NCI-H345 treated with DMSO at 0.1 percent for 48 hours (cell line): ENCODE data around the gene WNT9B.

Source experiments
- DNase-seq: peaks from one replicate; lab custom pipeline; 2025; ENCODE audit not compliant: unreplicated experiment; lab: John Stamatoyannopoulos, UW

WNT9B gene

DNA sequence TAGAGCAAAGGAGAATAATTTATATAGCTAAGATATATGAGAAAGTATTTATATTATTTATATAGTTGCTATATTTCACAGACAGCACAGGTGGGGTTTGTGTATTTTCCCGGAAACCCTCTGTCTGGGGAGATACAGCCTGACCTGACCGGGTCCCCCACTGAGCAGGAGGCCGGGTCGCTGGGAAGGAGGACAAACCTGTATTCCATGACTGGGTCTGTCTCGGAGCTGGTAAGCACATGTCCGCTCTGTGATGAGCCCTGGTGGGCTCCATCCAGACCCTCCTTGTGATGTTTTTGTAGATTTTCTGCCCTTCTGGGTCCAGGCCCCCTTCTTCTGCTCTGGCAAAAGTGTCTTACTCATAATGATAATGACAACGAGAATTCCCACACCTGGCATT is 27.7 kb downstream of the WNT9B start:
- no peak for DNase-seq

DNA sequence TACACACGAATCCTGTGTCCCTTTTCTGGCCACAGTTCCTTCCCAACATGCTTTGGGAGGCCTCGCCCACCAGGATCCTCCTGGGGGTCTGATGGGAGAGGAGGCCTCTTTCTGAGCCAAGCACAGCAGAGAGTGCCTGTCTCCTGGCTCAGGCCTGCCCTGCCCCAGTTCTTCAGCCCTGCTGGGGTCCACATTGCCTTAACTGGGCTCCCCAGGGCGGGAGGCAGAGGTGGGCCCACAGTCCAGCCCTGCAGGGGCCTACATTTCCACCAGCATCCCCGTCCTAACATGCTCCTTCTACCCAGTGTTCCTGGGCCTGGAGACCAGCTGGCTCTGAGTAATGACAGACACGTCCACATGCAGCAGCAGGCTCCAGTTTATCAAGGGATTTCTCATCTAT is 29.6 kb downstream of the WNT9B start:
- no peak for DNase-seq

DNA sequence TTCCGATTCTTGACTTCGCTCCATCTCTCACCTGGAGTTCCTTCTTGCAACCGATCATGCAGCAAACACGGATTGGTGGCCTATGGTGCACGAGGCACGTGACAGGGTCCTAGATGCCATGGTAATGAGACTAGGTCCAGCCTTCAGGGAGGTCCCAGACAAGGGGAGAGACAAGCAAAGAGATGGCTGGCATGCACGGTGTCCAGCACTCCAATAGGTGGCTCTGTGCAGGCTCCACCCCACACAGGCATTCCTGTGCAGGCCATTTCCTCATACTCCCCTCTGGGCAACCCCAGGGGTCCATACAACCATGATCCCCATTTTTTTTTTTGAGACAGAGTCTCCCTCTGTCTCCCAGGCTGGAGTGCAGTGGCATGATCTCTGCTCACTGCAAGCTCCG is 31.3 kb downstream of the WNT9B start:
- no peak for DNase-seq

DNA sequence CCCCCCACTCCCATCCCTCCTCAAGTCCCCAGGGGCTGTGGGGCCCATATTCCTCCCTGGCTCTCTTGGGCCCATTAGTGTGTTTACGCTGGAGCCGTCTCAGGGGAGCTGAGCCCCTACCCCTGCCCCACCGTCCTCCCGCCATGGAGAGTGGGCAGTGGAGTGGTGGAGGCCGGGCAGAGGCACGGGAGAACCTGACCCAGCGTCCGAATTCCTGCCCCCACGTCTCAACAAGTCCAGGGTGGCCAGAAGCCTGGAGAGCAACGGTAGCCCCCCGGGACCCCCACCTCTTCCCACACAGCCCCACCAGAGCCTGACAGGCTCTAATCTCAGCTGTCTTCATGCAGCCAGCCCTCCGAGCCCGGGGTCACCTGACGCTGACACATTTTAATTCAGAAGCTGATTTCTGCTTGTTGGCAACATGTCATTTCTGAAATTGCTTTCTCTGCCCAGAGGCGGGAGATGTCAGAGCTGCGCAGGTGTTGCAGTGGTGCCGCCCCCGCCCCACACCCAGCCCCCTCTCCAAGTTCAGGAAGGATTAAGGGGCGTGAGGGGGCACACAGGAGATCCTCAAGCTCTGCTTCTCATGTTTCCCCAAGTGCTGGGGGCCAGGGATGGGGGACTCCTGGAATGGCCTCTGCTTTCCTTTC is 32.6 kb downstream of the WNT9B start:
- DNase-seq: no peak

DNA sequence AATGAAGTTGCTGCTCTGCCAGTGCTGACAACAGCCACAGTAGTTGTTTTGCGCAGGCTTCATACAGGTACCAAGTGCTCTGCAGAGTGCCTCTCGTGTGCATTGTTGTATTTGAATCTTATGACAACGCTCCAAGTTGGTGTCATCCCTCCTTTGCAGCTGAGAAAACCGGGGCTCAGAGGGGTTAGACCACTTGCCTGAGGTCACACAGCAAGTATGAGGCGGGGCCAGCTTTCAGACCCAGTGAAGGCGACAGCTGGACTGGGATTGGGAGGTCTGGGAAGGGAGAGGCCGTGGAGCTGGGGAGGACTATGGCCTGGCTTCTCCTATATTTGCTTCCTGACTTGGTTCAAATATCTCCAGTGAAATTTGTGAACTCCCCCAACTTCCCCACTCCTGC is 33.2 kb downstream of the WNT9B start:
- no peak for DNase-seq

DNA sequence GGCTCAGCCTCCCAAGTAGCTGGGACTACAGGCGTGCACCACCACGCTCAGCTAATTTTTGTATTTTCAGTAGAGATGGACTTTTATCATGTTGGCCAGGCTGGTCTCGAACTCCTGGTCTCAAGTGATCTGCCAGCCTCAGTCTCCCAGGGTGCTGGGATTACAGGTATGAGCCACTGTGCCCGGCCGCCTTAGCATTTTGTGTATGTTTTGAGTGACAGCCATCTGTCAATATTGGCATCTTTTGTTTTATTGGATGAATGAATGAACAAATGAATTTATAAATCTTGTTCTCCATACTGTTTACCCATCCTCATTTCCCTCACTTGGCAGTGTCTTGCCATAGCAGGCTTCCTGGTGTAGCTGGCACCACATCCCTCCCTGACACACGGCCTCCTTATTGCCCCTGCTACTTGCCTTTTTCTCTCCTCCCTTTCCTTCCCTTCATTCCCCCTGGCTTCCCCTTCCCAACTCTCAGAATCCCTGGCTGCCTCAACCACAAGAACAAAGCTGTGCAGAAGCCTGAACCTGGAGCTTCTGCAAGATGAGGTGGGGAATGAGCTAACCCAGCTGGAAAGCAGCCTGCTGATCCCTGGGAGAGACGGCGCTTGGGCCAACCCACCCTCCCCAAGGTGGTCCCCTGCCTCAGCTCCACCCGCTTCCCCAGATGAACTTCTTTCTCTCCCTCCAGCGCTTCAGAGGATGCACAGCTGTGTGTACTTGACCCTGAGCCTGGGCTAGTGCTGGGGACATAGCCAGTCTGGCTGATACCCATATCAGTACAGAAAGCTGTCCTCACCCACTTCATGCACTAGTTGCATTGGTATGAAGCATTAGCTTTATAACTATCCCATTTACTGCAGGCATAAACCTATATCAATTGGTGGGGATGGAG is 34.3 kb downstream of the WNT9B start:
- DNase-seq: no peak

DNA sequence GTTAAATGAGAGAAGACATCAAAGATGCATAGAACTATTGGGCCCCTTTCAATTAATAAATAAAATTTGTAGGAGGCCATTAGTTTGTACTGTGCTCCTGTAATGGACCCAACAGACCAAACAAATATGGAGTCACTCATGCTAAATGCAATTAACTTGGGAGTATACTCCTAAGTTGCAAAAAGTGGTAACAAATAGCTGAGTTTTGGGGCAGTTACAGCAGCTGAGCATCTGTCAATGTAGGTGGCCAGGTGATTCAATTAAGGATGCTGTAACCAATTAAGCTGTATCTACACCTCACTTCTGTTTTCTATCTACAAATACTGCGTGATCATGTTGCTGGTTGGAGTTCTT is 34.9 kb downstream of the WNT9B start:
- no peak for DNase-seq

DNA sequence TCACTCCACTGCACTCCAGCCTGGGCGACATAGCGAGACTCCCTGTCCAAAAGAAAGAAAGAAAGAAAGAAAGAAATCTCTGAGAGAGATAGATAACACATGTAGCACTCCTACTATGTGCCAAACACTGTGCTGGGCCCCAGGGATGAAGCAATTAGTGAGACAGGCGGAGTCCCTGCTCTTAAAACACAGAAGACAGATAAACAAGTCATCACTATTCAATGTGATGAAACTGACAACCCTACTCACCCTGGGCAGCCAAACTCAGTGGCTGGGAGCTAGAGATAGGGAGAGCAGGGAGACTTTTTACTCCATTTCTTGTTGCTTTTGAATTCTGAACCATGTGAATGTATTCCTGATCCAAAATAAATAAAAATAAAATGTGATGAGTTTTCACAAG is 36.3 kb downstream of the WNT9B start:
- DNase-seq: no peak

DNA sequence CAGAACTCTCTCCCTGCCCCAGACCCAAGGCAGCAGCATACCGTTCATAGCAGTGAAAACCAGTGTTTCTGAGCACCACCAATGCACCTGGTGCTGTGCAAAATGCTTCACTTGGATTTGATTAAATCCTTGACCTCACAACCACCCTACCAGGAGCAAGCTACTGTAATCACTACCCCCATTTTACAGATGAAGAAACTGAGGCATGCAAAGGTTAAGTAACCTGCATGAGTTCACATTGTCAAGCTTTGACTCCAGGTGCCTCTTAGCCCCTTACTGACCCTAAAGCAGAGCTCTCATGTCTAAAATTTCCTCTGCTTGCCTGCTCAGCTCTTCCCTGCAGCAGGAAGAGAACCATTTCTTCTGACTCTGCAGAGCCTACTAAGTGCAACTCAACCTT is 37.3 kb downstream of the WNT9B start:
- DNase-seq: no peak

DNA sequence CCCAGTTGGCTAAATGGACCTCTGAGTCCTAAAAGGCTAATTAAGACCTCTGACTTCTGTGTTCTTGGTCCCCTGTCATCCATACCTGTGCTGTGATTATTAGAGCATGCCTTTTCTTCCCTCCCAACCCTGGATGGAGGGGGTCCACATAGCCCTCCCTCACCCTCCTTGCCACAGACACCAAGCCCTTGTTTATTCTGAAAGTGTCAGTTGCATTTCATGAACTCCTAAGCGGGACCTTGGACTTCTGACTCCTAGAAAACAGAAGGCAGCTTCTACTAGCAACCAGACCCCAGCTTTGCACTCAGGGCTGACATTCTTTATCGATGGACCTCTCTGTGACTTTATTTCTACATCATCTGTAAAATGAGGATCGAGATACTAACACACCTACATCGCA is 38.1 kb downstream of the WNT9B start:
- DNase-seq: no peak

DNA sequence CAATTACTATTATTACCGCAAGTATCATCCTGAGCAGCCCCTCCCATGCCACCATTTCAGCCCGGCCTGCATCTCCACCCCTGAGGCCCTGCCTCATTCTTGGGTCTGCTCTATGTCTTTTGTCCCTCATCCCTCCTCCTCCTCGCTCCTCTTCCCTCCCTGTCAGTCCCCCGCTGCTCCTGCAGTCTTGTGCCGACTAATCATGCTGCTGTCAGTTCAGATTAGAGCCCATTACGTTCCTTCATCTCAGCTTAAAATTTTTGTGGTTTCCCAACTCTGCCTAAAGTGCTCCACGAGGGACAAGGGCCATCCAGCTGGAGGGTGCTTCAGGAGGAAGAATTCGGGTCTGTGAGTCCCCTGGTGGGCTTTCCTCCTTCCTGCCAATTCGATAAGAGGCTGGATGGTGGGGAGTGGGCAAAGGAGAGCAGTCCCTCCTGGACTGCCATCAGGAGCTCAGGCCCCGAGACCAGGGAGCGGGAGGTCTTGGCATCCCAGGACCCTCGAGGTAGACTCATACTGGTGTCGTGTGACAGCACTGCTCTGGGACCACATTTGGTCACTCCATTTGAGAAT is 38.7 kb downstream of the WNT9B start:
- no peak for DNase-seq

DNA sequence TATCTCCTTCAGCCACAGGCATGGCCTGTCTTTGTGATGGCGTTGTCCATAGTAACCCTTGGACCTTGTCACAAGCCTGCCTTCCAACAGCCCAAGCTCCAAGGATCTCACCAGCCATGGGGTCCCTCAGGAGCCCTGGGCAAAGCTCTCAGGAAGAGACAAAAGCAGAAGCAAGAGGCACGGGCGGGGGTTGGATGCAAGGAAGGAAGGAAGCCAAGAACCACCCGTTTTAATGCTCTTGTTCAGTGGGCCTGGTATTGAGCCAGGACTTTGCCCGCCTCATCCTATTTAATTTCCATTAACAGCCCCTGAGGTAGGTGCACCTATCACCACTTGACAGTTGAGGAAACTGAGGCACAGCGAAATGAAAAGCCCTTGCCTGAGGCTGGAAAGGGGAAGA is 39.3 kb downstream of the WNT9B start:
- no peak for DNase-seq

DNA sequence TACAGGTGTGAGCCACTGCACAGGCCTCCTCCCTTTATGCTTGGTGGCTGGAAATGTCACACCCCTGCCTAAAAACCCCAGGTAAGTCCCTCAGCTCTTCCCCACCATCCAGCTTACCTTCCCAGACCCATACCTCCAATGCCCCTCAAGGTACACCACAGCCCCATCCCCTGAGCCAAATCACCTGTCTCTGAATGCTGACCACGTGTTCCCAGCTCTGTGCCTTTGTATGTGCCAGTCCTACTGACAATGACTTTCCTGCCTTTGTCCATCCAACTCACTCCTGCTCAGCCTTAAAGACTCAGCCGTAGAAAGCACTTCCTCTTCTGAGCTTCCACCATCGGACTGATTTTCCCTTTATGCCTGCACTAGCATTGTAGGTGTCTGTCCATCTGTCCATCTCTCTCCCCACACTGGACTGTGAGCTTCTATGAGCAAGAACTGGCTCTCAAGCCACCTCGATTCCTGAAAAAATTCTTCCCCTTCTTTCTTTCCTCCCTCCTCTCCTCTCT is 40.9 kb downstream of the WNT9B start:
- DNase-seq: no peak

DNA sequence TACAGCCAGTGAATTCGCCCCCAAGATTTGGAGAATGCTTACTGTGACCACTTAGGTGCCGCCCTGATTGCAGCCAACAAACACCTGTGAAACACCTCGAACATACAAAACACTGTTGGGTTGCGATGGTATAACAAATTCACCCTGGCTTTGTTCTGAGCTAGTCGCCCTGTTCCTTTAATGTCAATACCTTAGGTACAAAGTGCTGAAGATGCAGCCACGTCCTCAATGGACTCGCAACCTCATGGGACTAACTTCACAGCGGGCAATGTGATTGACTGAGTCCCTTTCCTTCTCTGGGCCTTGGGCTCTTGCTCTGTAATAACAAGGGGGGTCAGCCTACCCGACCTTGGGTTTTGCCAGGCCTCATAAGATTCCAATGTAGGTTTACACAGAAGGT is 42.6 kb downstream of the WNT9B start:
- no peak for DNase-seq

DNA sequence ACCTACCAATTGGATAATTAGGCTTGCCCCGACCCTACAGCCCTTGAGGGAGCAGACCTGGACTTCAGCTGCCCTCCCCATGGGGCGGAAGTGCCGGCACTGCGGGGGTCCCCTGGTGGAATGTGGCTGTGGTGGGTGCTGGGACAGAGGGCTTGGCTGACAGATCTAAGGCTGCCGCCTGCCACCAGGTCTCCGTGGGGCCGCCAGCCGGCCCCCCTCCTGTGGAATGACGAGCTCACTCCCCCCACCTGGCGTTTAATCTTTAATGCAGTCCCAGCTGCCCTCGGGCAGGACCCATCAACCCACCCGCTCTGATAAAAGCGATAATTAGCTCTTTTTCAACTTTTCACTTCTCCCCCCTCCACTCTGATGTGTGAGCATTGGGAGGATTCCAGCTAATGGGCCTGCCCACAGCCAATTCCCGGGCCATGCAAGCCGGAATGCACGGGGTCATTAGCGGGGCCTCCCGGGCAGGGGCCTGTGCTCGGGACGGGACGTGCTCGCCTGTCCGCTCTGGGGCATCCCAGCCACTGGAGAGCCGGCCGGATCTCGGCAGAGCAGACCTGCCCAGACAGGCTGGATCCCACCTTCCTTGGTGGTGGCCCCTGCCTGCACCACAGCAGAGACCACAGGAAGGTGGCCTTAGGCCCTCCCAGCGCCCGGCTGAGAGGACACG is 43.2 kb downstream of the WNT9B start:
- DNase-seq: no peak

DNA sequence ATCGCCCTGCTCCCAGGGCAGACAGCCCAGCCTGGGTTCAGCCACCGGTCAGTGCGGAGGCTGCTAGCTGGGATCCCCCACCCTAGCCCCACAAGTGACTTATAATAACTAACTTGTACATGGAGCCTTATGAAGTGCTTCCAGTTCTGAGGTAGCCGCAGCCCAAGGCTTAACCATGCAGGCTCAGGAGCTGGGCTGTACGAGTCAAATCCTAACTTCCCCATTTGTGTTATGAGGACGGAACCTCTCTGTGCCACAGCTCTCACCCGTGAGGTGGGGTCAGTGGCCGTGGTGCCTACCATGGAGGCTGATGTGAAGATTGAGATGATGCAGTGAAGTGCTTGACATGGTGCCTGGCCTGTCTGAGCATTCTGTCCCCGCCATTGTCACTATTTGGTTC is 43.8 kb downstream of the WNT9B start:
- DNase-seq: no peak

DNA sequence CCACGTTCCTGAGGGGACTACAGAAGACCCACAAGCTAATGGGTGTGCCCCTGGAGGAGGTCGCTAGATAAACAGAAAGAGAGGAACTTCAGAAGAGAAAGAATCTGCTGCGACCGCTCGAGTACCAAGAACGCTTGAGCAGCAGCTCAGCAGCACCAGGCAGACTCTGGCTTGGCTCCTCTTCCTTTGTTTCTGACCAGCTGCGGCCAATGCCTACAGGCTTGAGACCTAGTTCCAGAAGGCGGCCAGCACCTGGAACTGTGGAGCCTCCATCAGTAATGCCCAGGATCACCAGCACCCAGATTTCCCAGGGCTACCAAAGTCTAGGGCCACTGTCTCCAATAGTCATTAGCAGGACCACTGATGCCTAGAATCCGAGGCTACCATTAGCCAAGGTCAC is 45.6 kb downstream of the WNT9B start:
- DNase-seq: no peak

DNA sequence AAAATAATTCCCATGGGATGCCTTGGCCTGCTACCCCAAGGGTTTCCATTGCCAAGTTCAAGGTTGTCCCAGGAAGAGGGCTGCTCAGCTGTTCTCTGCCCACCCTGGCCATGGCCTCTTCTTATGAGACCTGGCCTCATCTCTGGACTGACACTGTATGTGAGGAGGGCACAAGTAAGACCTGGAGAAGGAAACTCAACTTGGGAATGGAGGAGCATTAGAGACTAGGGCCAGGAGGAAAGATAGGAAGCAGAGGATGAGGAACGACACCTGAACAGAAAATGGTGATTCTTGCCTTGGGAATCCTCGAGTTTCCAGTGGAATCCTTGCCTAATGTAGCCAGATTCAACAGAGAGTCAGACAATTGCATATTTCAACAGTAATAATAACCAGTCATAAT is 47.0 kb downstream of the WNT9B start:
- DNase-seq: no peak

DNA sequence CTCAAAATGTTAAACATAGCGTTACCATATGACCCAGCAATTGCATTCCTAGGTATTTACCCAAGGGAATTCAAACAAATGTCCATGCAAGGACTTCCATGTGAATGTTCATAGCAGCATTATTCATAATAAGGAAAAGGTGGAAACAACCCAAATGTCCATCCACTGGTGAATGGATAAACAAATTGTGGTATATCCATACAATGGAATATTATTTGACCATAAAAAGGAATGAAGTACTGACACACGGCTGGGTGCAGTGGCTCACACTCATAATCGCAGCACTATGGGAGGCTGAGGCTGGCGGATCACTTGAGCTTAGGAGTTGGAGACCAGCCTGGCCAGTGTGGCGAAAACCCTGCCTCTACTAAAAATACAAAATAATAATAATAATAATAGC is 47.5 kb downstream of the WNT9B start:
- DNase-seq: no peak

DNA sequence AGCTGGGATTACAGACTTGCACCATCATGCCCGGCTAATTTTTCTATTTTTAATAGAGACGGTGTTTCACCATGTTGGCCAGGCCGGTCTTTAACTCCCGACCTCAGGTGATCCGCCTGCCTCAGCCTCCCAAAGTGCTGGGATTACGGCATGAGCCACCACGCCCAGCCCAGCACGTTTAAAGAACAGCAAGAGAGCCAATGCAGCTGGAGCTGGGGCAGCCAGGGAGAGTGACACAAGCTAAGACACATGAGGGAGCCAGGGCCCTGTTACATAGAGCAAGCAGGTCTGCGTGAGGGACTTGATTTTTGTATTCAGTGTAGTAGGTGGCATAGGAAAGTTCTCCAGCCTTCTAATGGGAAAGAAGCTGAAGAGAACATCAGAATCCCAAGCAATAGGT is 49.9 kb downstream of the WNT9B start:
- DNase-seq: no peak

DNA sequence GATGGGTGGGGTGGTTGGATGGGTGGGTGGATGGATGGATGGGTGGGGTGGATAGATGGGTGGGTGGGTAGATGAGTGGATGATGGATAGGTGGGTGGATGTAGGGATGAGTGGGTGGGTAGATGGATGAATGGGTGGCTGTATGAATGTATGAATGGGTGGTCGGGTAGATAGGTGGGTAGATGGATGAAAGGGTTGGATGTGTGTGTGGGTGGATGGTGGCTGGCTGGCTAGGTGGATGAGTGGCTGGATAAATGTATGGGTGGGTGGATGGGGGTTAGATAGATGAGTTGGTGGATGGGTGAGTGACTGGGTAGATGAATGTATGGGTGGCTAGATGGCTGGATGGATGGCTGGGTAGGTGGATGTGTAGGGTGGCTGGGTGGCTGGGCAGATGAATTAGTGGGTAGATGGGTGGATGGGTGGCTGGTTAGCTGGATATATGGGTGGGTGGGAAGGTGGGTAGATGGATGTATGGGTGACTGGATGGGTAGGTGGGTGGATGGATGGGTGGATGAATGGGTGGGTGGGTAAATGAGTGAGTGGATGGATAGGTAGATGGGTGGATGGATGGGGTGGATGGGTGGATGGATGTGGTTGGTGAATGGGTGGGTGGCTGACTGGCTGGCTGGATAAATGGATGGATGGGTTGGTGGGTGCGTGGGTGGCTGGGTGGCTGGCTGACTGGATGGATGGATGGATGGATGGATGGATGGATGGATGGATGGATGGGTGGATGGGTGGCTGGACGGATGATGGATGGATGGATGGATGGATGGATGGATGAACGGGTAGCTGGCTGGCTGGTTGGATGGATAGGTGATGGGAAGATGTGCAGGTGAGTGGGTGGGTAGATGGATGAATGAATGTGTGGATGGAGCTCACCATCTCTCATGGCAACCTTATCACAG is 52.6 kb downstream of the WNT9B start:
- DNase-seq: no peak
